GM15510 (cell line): ENCODE data around the gene TMEM254.

Experiments used
- POLR2A ChIP-seq: IDR thresholded peaks from 3 replicates; pipeline ENCODE4 v1.6.1; 2011; ENCODE audit warnings: borderline replicate concordance; ENCODE audit not compliant: insufficient read length; ENCODE audit errors: extremely low read depth

Gene TMEM254

GRCh38 chr10:80077869-80078447 lies 507 bp upstream of the TMEM254 start:
- TF ChIP-seq POLR2A = no peak

- TF ChIP-seq POLR2A = no peak
Observed at GRCh38 chr10:80079312-80079719, 851 bp downstream of the TMEM254 start.

GRCh38 chr10:80081026-80081425 lies 2.6 kb downstream of the TMEM254 start:
- no peak for TF ChIP-seq POLR2A

GRCh38 chr10:80081801-80082750 lies 3.6 kb downstream of the TMEM254 start:
- TF ChIP-seq POLR2A = no peak

GRCh38 chr10:80090121-80090520 lies 11.7 kb downstream of the TMEM254 start:
- no peak for TF ChIP-seq POLR2A

GRCh38 chr10:80094231-80094630 lies 15.8 kb downstream of the TMEM254 start:
- no peak for TF ChIP-seq POLR2A

- no peak for TF ChIP-seq POLR2A
Observed at GRCh38 chr10:80100116-80100515, 21.7 kb downstream of the TMEM254 start.

- TF ChIP-seq POLR2A = no peak
Observed at GRCh38 chr10:80100861-80101695, 22.6 kb downstream of the TMEM254 start.

- no peak for TF ChIP-seq POLR2A
Observed at GRCh38 chr10:80104066-80104926, 25.8 kb downstream of the TMEM254 start.

GRCh38 chr10:80108576-80109239 lies 30.2 kb downstream of the TMEM254 start:
- no peak for TF ChIP-seq POLR2A

- TF ChIP-seq POLR2A = no peak
Observed at GRCh38 chr10:80110986-80111385, 32.5 kb downstream of the TMEM254 start.

GRCh38 chr10:80118669-80119068 lies 40.2 kb downstream of the TMEM254 start:
- TF ChIP-seq POLR2A = no peak

- TF ChIP-seq POLR2A = no peak
Observed at GRCh38 chr10:80122110-80122710, 43.7 kb downstream of the TMEM254 start.
